ENCODE results near the gene RAB11A.
A peak's percentile ranks its signal among the peaks of the same experiment; 100 is the strongest.

The RAB11A gene

DNA sequence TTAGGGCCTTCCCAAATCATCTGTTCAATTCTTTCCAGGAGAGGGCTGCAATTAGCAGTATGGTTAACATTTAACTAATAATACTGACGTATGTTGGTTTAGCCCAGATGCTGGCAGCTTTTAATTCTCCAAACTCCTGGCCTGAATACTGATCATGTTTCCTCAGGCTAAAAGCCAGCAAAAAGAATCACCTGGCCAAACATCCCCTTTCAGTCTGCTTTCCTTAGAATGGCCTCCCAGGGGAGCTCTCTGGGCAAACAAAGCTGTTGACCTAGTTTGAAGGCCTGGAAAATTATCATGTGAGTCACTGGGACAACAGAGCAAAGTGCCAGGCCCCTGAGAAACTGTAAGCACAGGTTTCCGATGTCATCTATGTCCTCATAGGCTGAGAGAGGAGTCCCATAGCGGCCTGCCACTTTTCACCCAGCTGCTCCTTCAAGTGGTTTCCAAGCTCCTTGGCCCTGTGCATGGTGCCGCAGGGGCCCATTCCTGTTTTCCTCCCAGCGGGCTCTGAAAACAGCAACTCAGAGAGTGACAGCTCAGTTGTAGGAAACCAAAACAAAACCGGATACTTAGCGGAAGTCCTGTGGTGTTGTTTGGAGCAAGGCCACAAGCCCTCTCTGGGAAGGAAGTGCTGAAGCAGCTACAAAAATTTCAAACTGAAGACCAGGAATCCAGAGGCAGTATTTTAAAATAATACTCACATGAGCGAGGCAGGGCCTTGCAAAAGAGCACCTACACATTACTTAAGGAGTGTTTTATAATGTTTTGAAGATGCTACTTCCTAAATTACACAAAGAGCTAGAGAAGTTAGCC lies 36.5 kb upstream of the RAB11A start:
- FAIRE-seq: peak; percentile 47
- DNase-seq (ENCODE audit: insufficient read length, low spot score): no peak
- peak; percentile 48; the same call in 1 of the 2 replicates for TF ChIP-seq POLR2A (IDR thresholded peaks at IDR 0.05; ENCODE audit: low read depth, low read length)
- no peak for TF ChIP-seq PAX5 (IDR thresholded peaks at IDR 0.05; ENCODE audit: insufficient read depth, low read length, severe bottlenecking)
- TF ChIP-seq SPI1 (IDR thresholded peaks at IDR 0.05; ENCODE audit: low read depth, low read length): peak; percentile 68
- TF ChIP-seq TAF1 (IDR thresholded peaks at IDR 0.05; ENCODE audit: low read depth, low read length): no peak
- 0 out of 2 replicates have a peak, but pooled peaks have one; percentile 26 for TF ChIP-seq POU2F2 (IDR thresholded peaks at IDR 0.05; ENCODE audit: low read depth, low read length)
- TF ChIP-seq POLR2AphosphoS5 (IDR thresholded peaks at IDR 0.05; ENCODE audit: low read depth, low read length): no peak

GRCh38 chr15:65833501-65834205 lies 35.6 kb upstream of the RAB11A start:
- TF ChIP-seq PAX5 (IDR thresholded peaks at IDR 0.05; ENCODE audit: insufficient read depth, low read length, severe bottlenecking) (no peak), POU2F2 (IDR thresholded peaks at IDR 0.05; ENCODE audit: low read depth, low read length) (no peak), POLR2A (IDR thresholded peaks at IDR 0.05; ENCODE audit: low read depth, low read length) (no peak), TAF1 (IDR thresholded peaks at IDR 0.05; ENCODE audit: low read depth, low read length) (no peak), SPI1 (IDR thresholded peaks at IDR 0.05; ENCODE audit: low read depth, low read length) (no peak), POLR2AphosphoS5 (IDR thresholded peaks at IDR 0.05; ENCODE audit: low read depth, low read length) (no peak)
- DNase-seq (ENCODE audit: insufficient read length, low spot score): no peak
- FAIRE-seq: peak; percentile 54

DNA sequence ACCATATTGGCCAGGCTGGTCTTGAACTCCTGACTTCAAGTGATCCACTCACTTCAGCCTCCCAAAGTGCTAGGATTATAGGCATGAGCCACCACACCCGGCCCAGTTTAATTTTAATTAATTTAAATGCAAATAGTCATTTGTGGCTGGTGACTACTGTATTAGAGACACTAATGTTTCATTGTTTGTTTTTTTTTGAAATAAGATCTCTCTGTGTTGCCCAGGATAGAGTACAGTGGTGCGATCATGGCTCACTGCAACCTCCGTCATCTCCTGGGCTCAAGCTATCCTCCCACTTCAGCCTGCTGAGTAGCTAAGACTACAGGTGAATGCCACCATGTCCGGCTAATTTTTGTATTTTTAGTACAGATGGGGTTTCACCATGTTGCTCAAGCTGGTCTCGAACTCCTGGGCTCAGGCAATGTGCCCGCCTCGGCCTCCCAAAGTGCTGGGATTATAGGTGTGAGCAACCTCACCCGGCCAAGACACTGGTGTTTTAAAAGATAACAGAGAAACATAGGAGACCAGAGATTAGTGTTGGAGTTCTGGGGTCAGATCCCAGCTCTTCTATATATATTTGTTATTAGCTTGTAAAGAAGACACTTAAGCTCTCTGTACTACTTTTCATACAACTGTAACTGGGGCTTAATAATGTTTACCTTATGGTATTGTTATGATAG lies 34.5 kb upstream of the RAB11A start:
- DNase-seq (ENCODE audit: insufficient read length, low spot score): no peak
- no peak for FAIRE-seq
- TF ChIP-seq POU2F2 (IDR thresholded peaks at IDR 0.05; ENCODE audit: low read depth, low read length) (no peak), PAX5 (IDR thresholded peaks at IDR 0.05; ENCODE audit: insufficient read depth, low read length, severe bottlenecking) (no peak), TAF1 (IDR thresholded peaks at IDR 0.05; ENCODE audit: low read depth, low read length) (no peak), POLR2A (IDR thresholded peaks at IDR 0.05; ENCODE audit: low read depth, low read length) (no peak), SPI1 (IDR thresholded peaks at IDR 0.05; ENCODE audit: low read depth, low read length) (no peak), POLR2AphosphoS5 (IDR thresholded peaks at IDR 0.05; ENCODE audit: low read depth, low read length) (no peak)

DNA sequence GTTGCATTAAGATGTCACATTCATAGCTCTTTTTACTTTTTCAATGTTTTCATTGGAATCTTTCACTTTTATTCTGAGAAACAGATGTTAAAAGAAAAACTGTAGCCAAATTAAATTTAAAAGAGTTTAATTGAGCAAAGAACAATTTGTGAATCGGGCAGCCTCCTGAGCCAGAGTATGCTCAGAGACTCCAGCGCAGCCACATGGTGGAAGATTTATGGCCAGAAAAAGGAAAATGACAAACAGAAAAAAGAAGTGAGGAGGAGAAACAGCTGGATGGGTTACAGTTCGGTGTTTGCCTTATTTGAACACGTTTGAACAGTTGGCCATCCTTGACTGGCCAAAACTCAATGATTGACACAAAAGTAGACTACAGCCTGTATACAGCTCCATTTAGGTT lies 33.8 kb upstream of the RAB11A start:
- FAIRE-seq (no peak), DNase-seq (ENCODE audit: insufficient read length, low spot score) (no peak)

DNA sequence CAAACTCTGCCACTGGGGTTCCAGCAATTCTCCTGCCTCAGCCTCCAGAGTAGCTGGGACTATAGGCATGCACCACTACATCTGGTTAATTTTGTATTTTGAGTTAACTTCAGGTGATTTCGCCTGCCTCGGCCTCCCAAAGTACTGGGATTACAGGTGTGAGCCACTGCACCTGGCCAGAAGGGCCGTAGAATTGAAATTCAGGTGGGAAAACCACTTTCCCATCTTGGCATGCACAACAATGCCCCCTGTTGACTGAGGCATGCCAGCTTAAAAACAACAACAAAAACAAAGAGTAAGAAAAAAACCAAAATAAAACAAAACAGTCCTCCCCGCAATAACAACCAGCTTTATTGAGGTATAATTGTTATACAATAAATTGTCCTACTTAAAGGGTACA lies 32.6 kb upstream of the RAB11A start:
- no peak for FAIRE-seq
- TF ChIP-seq POLR2AphosphoS5 (IDR thresholded peaks at IDR 0.05; ENCODE audit: low read depth, low read length): no peak
- TF ChIP-seq SPI1 (IDR thresholded peaks at IDR 0.05; ENCODE audit: low read depth, low read length): no peak
- TF ChIP-seq POU2F2 (IDR thresholded peaks at IDR 0.05; ENCODE audit: low read depth, low read length): no peak
- DNase-seq (ENCODE audit: insufficient read length, low spot score): no peak

More for the DNA sequence above, 33.8 kb upstream of the RAB11A start:
- TF ChIP-seq POLR2AphosphoS5 (IDR thresholded peaks at IDR 0.05; ENCODE audit: low read depth, low read length) (no peak), SPI1 (IDR thresholded peaks at IDR 0.05; ENCODE audit: low read depth, low read length) (no peak), POLR2A (IDR thresholded peaks at IDR 0.05; ENCODE audit: low read depth, low read length) (no peak), POU2F2 (IDR thresholded peaks at IDR 0.05; ENCODE audit: low read depth, low read length) (no peak), TAF1 (IDR thresholded peaks at IDR 0.05; ENCODE audit: low read depth, low read length) (no peak), PAX5 (IDR thresholded peaks at IDR 0.05; ENCODE audit: insufficient read depth, low read length, severe bottlenecking) (no peak)

DNA sequence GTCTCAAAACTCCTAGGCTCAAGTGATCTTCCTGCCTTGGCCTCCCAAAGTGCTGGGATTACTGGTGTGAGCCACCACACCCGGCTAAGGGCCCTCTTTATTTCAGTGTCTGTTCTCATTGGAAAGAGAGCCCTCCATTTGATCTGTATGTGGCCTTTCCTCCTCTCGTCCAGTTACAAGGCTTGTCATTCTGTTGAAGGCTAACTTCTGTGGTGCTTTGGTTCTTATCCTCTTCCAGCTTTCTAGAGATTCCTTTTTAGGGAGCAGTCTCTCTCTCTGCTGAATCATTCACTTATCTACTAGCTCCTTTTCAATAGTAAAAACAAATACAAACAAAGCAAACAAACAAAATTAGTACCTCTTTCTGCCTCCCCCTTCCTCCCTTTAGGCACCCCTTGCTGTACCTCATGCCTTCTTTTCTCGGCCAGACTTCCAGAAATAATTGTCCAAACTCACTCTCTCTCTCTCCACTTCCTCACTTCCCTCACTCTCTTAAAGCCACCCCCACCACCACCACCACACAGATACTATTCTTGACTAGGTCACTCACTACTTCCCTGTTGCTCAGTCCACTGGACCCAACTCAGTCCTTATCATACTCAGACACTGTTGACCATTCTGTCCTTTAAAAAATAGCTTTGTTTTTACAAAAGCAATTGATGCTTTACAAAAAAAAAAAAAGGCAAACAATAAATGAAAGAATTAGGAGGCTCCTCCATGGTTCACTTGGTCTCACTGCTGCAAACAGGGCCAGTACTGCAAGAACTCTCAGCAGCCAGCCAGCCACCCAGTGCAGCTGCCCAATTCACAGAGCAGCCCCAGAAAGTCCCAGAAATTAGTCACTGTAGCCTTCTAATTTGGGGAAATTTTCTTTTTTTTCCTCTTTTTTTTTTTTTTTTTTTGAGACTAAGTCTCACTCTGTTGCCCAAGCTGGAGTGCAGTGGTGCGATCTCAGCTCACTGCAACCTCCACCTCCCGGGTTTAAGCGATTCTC lies 31.7 kb upstream of the RAB11A start:
- DNase-seq (ENCODE audit: insufficient read length, low spot score) (no peak), FAIRE-seq (no peak)
- TF ChIP-seq SPI1 (IDR thresholded peaks at IDR 0.05; ENCODE audit: low read depth, low read length) (peak; percentile 42; the same call in 1 of the 2 replicates), POLR2AphosphoS5 (IDR thresholded peaks at IDR 0.05; ENCODE audit: low read depth, low read length) (no peak)

GRCh38 chr15:65839354-65839901 lies 29.9 kb upstream of the RAB11A start:
- FAIRE-seq (no peak), DNase-seq (ENCODE audit: insufficient read length, low spot score) (no peak)
- TF ChIP-seq POLR2AphosphoS5 (IDR thresholded peaks at IDR 0.05; ENCODE audit: low read depth, low read length) (no peak), PAX5 (IDR thresholded peaks at IDR 0.05; ENCODE audit: insufficient read depth, low read length, severe bottlenecking) (no peak), POU2F2 (IDR thresholded peaks at IDR 0.05; ENCODE audit: low read depth, low read length) (no peak)

DNA sequence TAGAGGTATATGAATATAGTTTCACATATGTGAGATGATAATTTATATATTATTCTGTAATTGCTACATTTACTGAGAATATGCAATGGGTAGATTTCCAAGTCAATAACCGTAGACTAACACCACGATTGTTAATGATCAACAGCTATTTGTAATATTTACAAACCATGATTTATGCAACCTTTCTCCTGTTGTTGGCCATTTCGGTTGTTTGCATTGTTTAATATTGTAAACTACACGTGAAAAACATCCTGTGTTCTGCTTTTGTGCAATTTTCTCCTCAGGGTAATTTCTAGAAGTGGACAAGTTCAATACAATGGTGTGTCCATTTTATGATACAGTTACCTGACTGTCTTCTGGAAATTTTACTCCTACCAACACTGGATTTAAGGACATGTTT lies 29.3 kb upstream of the RAB11A start:
- FAIRE-seq: no peak
- DNase-seq (ENCODE audit: insufficient read length, low spot score): no peak
- TF ChIP-seq TAF1 (IDR thresholded peaks at IDR 0.05; ENCODE audit: low read depth, low read length) (no peak), POLR2AphosphoS5 (IDR thresholded peaks at IDR 0.05; ENCODE audit: low read depth, low read length) (no peak), SPI1 (IDR thresholded peaks at IDR 0.05; ENCODE audit: low read depth, low read length) (no peak), POLR2A (IDR thresholded peaks at IDR 0.05; ENCODE audit: low read depth, low read length) (no peak), PAX5 (IDR thresholded peaks at IDR 0.05; ENCODE audit: insufficient read depth, low read length, severe bottlenecking) (no peak), POU2F2 (IDR thresholded peaks at IDR 0.05; ENCODE audit: low read depth, low read length) (no peak)

All from GM12891 (cell line).